HepG2 (cell line): ENCODE data around the gene IFITM5. TPM values are rescaled to one million over a fixed set of nuclear protein-coding genes. Genes with fewer than 3 reads are reported as not detected.
A peak's percentile ranks its signal among the peaks of the same experiment; 100 is the strongest.
"Not testable (repeated sequence)": the region's sequence is repeated elsewhere in the genome, so short reads cannot be mapped to it uniquely, and the experiment has no call there.

Experiments used
- ATAC-seq: fragments of 200-7000 bp; cut with Tn5 transposase; 3 replicates; pipeline ENCODE4 v1.9.1; 2020; ENCODE audit warnings: mild to moderate bottlenecking, moderate library complexity
- BruUV-seq: library from RNA; stranded (reverse); fragments of 400-500 nt; replicated peaks from 2 replicates; lab custom pipeline; 2021; lab: Mats Ljungman, UMichigan
- CTCF ChIA-PET: fragments of 300-600 bp; formaldehyde crosslinking; extraction: SDS; loops from one replicate; lab custom pipeline; 2021; ENCODE audit warnings: low total read pairs, inconsistent platforms, low intra/inter-chr PET ratio; lab: Yijun Ruan, JAX
- POLR2A ChIA-PET: fragments of 350-600 bp; sonication (Branson Sonifier 250); formaldehyde crosslinking; loops from one replicate; lab custom pipeline; 2020; ENCODE audit warnings: antibody characterized with exemption, inconsistent platforms; lab: Yijun Ruan, JAX
- DNase-seq: peaks from one replicate; pipeline ENCODE4 v3.0.0-alpha.2; 2015; ENCODE audit warnings: low spot score
- FAIRE-seq: peaks from 3 replicates; lab custom pipeline; 2011; peaks lifted over from hg19 to GRCh38; lab: Jason Lieb, UNC
- H2AFZ ChIP-seq: one replicate; pipeline ENCODE4 v1.6.1; 2011; ENCODE audit warnings: low read length, inconsistent platforms
- H3K27ac ChIP-seq: fragments of 300-600 bp; 3 replicates; pipeline ENCODE4 v1.8.0; 2011; ENCODE audit warnings: mixed run types, mild to moderate bottlenecking, mixed read lengths, low read length, inconsistent platforms; ENCODE audit not compliant: insufficient read depth; ENCODE audit errors: extremely low read length
- H3K27me3 ChIP-seq, 2 experiments: fragments of 200-600 bp in 1 of 2; 2 replicates in 1 of 2; 3 replicates in 1 of 2; pipeline versions ENCODE4 v1.6.0 to v1.8.0; 2011; ENCODE audit warnings: low read length in 2 of 2, mild to moderate bottlenecking in 2 of 2, moderate library complexity in 2 of 2, inconsistent platforms in 1 of 2; ENCODE audit not compliant: insufficient read depth in 2 of 2, control insufficient read depth in 1 of 2
- H3K36me3 ChIP-seq, 2 experiments: fragments of 200-600 bp in 1 of 2; replicated peaks in 1 of 2; 2 replicates in 1 of 2; 3 replicates in 1 of 2; pipeline versions ENCODE4 v1.5.1 to v1.8.0; 2011; ENCODE audit warnings: low read length in 2 of 2, inconsistent platforms in 1 of 2; ENCODE audit not compliant: insufficient read depth in 2 of 2, control insufficient read depth in 1 of 2
- H3K4me1 ChIP-seq: 2 replicates; pipeline ENCODE4 v1.5.1; 2012; ENCODE audit warnings: low read length, inconsistent platforms; ENCODE audit not compliant: insufficient read depth
- H3K4me2 ChIP-seq: 2 replicates; pipeline ENCODE4 v1.6.0; 2011; ENCODE audit warnings: low read depth, low read length, inconsistent platforms
- H3K4me3 ChIP-seq, 3 experiments: fragments of 200-600 bp in 1 of 3; sonication (generic), shearing (Covaris generic) in 1 of 3; replicated peaks in 1 of 3; 2 replicates each; pipeline ENCODE4 v1.5.1; 2011 to 2016; ENCODE audit warnings: low read length in 3 of 3, inconsistent platforms in 2 of 3, low read depth in 2 of 3, mild to moderate bottlenecking in 2 of 3, control low read depth in 1 of 3, mixed read lengths in 1 of 3; ENCODE audit not compliant: insufficient read depth in 1 of 3
- H3K79me2 ChIP-seq: one replicate; pipeline ENCODE4 v1.6.1; 2011; ENCODE audit warnings: low read length, inconsistent platforms; ENCODE audit not compliant: insufficient read depth
- H3K9ac ChIP-seq: 2 replicates; pipeline ENCODE4 v1.6.0; 2011; ENCODE audit warnings: mild to moderate bottlenecking, low read depth, low read length, inconsistent platforms; ENCODE audit not compliant: insufficient read depth
- H3K9me3 ChIP-seq: 2 replicates; pipeline ENCODE4 v1.5.1; 2012; ENCODE audit warnings: mild to moderate bottlenecking, low read length
- H4K20me1 ChIP-seq: 2 replicates; pipeline ENCODE4 v1.6.0; 2011; ENCODE audit warnings: inconsistent platforms, mild to moderate bottlenecking, low read length, moderate library complexity; ENCODE audit not compliant: insufficient read depth
- GTF2F1 ChIP-seq: fragments of 150-350 bp; IDR thresholded peaks from 2 replicates; pipeline ENCODE4 v1.6.1; 2014; ENCODE audit warnings: low read length
- HOXA7 ChIP-seq: sonication (generic); formaldehyde crosslinking; IDR thresholded peaks from 2 replicates; pipeline ENCODE4 v1.8.1; 2022; ENCODE audit warnings: mild to moderate bottlenecking, missing genetic modification reagents, moderate library complexity
- SP2 ChIP-seq: sonication (generic); formaldehyde crosslinking; IDR thresholded peaks from 2 replicates; pipeline ENCODE4 v1.5.1; 2020; ENCODE audit warnings: mild to moderate bottlenecking, missing genetic modification reagents
- ZNF296 ChIP-seq: sonication (generic); formaldehyde crosslinking; conservative IDR thresholded peaks from 2 replicates; pipeline ENCODE4 v1.5.0; 2020; ENCODE audit warnings: mild to moderate bottlenecking, missing genetic modification reagents
- ZNF317 ChIP-seq: sonication (generic); formaldehyde crosslinking; IDR thresholded peaks from 2 replicates; pipeline ENCODE4 v1.5.0; 2020; ENCODE audit warnings: mild to moderate bottlenecking, missing genetic modification reagents
- ZNF660 ChIP-seq: sonication (generic); formaldehyde crosslinking; IDR thresholded peaks from 2 replicates; pipeline ENCODE4 v1.5.1; 2020; ENCODE audit warnings: mild to moderate bottlenecking, low read depth, missing genetic modification reagents, borderline replicate concordance
- ZNF75D ChIP-seq: sonication (generic); formaldehyde crosslinking; IDR thresholded peaks from 2 replicates; pipeline ENCODE4 v1.8.1; 2023; ENCODE audit warnings: missing genetic modification reagents, mild to moderate bottlenecking, borderline replicate concordance
- WGBS: methylation state at CpG from one replicate; pipeline ENCODE4 v1.1.6; 2017; ENCODE audit warnings: low lambda C conversion rate; 5-methylcytosine and 5-hydroxymethylcytosine counted together
- in situ Hi-C: cut with HindIII; loops from 2 replicates; pipeline ENCODE4 v1.10.0; 2017; ENCODE audit warnings: low pct_unique_long_range_greater_than_20kb; ENCODE audit not compliant: extremely low pct_ligation_motif_present
- intact Hi-C: fragments of 100-400 bp; cut with micrococcal nuclease; formaldehyde crosslinking; loops from one replicate; pipeline ENCODE4 v1.10.0; 2022; ENCODE audit not compliant: unreplicated experiment
- polyA plus RNA-seq, 8 experiments: library from polyadenylated mRNA; depleted of rRNA in 3 of 8; stranded (reverse) in 7 of 8; unstranded in 1 of 8; fragments of >200 nt; fragmentation: Illumina TruSeq in 4 of 8; extraction: Trizol in 4 of 8; gene quantifications; 2 replicates each; pipeline versions ENCODE4 v1.2.1 to v1.2.3, GENCODE V29; 2011 to 2016; ENCODE audit warnings: low read depth in 4 of 8, missing spikeins in 1 of 8, mixed read lengths in 1 of 8; ENCODE audit not compliant: insufficient read depth in 1 of 8
- total RNA-seq, 5 experiments: library from RNA; depleted of rRNA; stranded (reverse); fragments of >200 nt; fragmentation: Illumina TruSeq; extraction: Trizol; gene quantifications; 2 replicates each; pipeline ENCODE4 v1.2.3, GENCODE V29; 2016; ENCODE audit warnings: low read depth in 1 of 5
- TF ChIP-seq, protein P1 (sequence below): sonication (generic); formaldehyde crosslinking; IDR thresholded peaks from 2 replicates; pipeline ENCODE4 v1.9.0; 2022; ENCODE audit warnings: missing genetic modification reagents, mild to moderate bottlenecking, borderline replicate concordance

IFITM5 gene
- total and polyA plus RNA-seq, 2 of the 13 experiments (the other 11 are each of a cell fraction or from before 2014, with no cell fraction given), result not detected

GRCh38 chr11:334264-334994 is 35.1 kb upstream of the IFITM5 start:
- H3K36me3 ChIP-seq, result no peaks in the 10 kb centered on the region
- H4K20me1 ChIP-seq, result no peaks in the 10 kb centered on the region
- DNase-seq (no peak), FAIRE-seq (no peak), ATAC-seq (no peak)
- H3K27me3 ChIP-seq, result peaks cover 0 to 13% of the 10 kb centered on the region in 2 experiments; a peak in 3 of 5 replicates
- no peak overlapping the region for H3K27ac ChIP-seq
- intact Hi-C loops, result no loop called here
- peaks cover 34% of the 10 kb centered on the region for H3K4me1 ChIP-seq
- no TSS peak for BruUV-seq
- TF ChIP-seq ZNF660 (no peak), GTF2F1 (no peak), ZNF317 (CRISPR knock-in tag) (no peak), HOXA7 (CRISPR knock-in tag) (no peak), SP2 (no peak), ZNF296 (CRISPR knock-in tag) (no peak), ZNF75D (CRISPR knock-in tag) (no peak)
- TF ChIP-seq, protein P1, sequence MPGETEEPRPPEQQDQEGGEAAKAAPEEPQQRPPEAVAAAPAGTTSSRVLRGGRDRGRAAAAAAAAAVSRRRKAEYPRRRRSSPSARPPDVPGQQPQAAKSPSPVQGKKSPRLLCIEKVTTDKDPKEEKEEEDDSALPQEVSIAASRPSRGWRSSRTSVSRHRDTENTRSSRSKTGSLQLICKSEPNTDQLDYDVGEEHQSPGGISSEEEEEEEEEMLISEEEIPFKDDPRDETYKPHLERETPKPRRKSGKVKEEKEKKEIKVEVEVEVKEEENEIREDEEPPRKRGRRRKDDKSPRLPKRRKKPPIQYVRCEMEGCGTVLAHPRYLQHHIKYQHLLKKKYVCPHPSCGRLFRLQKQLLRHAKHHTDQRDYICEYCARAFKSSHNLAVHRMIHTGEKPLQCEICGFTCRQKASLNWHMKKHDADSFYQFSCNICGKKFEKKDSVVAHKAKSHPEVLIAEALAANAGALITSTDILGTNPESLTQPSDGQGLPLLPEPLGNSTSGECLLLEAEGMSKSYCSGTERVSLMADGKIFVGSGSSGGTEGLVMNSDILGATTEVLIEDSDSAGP, result no peak
- no peak overlapping the region for H3K9ac ChIP-seq
- H3K4me3 ChIP-seq, result no peak overlapping the region
- CTCF ChIA-PET, result no interaction called here
- POLR2A ChIA-PET, result interaction anchor here (1.0 kb wide), 1 partner anchor 19 kb away, joined by 4 read pairs; no protein-coding TSS in a partner anchor
- no peaks in the 10 kb centered on the region for H3K79me2 ChIP-seq
- H2AFZ ChIP-seq, result peak overlapping the region; percentile 78
- in situ Hi-C loops, result no loop called here
- H3K9me3 ChIP-seq, result no peaks in the 10 kb centered on the region
- 64% methylated on average over 23 of the region's 25 CpGs for WGBS
- H3K4me2 ChIP-seq, result no peak overlapping the region

DNA sequence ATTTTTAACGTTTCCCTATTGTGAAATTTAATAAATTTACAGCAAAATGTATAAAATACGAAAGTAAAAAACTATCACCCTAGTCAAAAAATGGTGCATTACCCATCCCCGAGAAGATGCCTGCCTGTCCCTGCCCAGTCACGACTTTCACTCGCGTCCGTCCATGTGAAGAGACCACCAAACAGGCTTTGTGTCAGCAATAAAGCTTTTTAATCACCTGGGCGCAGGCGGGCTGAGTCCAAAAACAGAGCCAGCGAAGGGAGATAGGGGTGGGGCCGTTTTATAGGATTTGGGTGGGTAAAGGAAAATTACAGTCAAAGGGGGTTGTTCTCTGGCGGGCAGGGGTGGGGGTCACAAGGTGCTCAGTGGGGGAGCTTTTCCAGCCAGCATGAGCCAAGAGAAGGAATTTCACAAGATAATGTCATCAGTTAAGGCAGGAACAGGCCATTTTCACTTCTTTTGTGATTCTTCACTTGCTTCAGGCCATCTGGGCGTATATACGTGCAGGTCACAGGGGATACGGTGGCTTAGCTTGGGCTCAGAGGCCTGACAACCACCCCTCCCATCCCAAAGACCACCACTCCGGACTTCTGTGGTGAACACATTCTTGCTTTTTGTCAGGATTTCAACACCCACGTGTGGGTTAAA is 34.4 kb upstream of the IFITM5 start:
- H3K4me2 ChIP-seq, ATAC-seq, H3K27ac ChIP-seq, H3K9ac ChIP-seq, H3K36me3 ChIP-seq, H3K79me2 ChIP-seq, FAIRE-seq, BruUV-seq, DNase-seq, intact Hi-C loops, CTCF ChIA-PET, in situ Hi-C loops, H3K9me3 ChIP-seq, H4K20me1 ChIP-seq, H3K4me3 ChIP-seq: not testable (repeated sequence)
- Histone ChIP-seq H3K27me3 (peaks cover 0 to 13% of the 10 kb centered on the region in 2 experiments; a peak in 3 of 5 replicates), H3K4me1 (peaks cover 41% of the 10 kb centered on the region), H2AFZ (peak overlapping the region; percentile 78)
- WGBS, result 76% methylated on average over 16 of the region's 17 CpGs
- POLR2A ChIA-PET, result interaction anchor here (1.0 to 1.2 kb wide), 3 partner anchors 15 to 22 kb away, joined by 3 to 4 read pairs (median 3); no protein-coding TSS in a partner anchor
